ENCODE results near the gene PNPLA8.

GRCh38 chr7:108468246-108468645, 57.7 kb downstream of the PNPLA8 start:
- TF ChIP-seq REST (IDR thresholded peaks at IDR 0.05; ENCODE audit: low read depth) (no peak), EP300 (IDR thresholded peaks at IDR 0.05; ENCODE audit: borderline replicate concordance) (no peak), MAX (IDR thresholded peaks at IDR 0.05) (no peak), EGR1 (IDR thresholded peaks at IDR 0.05) (no peak), TCF12 (IDR thresholded peaks at IDR 0.05; ENCODE audit: low read depth) (no peak), YY1 (IDR thresholded peaks at IDR 0.05; ENCODE audit: low read depth) (no peak), CREB1 (IDR thresholded peaks at IDR 0.05; ENCODE audit: low read depth) (no peak), RAD21 (IDR thresholded peaks at IDR 0.05; ENCODE audit: low read depth) (no peak), TEAD4 (IDR thresholded peaks at IDR 0.05) (no peak), CEBPB (IDR thresholded peaks at IDR 0.05) (no peak), TAF1 (IDR thresholded peaks at IDR 0.05; ENCODE audit: low read depth) (no peak)

Measured in Ishikawa (cell line).